GM12864 (cell line): ENCODE data around the gene SIPA1L3.
A peak's percentile ranks its signal among the peaks of the same experiment; 100 is the strongest.

Experiments
- DNase-seq: peaks from one replicate; pipeline ENCODE4 v3.0.0-alpha.2; 2011; ENCODE audit warnings: low read depth
- H3K4me3 ChIP-seq: 2 replicates; pipeline ENCODE4 v1.5.1; 2011; ENCODE audit warnings: mild to moderate bottlenecking, low read depth, low read length, control low read depth
- CTCF ChIP-seq: IDR thresholded peaks from 2 replicates; pipeline ENCODE4 v1.5.1; 2011; ENCODE audit warnings: low read depth, mild to moderate bottlenecking, moderate library complexity, low read length, control low read depth, inconsistent platforms; ENCODE audit errors: missing control alignments

Gene SIPA1L3

GRCh38 chr19:37928527-37929286 lies 21.7 kb downstream of the SIPA1L3 start:
- no peak for TF ChIP-seq CTCF
- H3K4me3 ChIP-seq, result no peak overlapping the region; the same call in 1 of the 2 replicates
- DNase-seq, result peak; percentile 93

- DNase-seq, result no peak
- TF ChIP-seq CTCF, result no peak
- H3K4me3 ChIP-seq, result no peak overlapping the region
Observed at GRCh38 chr19:37929355-37929923, 22.4 kb downstream of the SIPA1L3 start.

- TF ChIP-seq CTCF, result no peak
- no peak overlapping the region for H3K4me3 ChIP-seq
- no peak for DNase-seq
Observed at GRCh38 chr19:37930416-37930815, 23.4 kb downstream of the SIPA1L3 start.

GRCh38 chr19:37931881-37932655 lies 25.1 kb downstream of the SIPA1L3 start:
- DNase-seq, result no peak
- peak overlapping the region; percentile 30 for H3K4me3 ChIP-seq
- TF ChIP-seq CTCF, result no peak

DNA sequence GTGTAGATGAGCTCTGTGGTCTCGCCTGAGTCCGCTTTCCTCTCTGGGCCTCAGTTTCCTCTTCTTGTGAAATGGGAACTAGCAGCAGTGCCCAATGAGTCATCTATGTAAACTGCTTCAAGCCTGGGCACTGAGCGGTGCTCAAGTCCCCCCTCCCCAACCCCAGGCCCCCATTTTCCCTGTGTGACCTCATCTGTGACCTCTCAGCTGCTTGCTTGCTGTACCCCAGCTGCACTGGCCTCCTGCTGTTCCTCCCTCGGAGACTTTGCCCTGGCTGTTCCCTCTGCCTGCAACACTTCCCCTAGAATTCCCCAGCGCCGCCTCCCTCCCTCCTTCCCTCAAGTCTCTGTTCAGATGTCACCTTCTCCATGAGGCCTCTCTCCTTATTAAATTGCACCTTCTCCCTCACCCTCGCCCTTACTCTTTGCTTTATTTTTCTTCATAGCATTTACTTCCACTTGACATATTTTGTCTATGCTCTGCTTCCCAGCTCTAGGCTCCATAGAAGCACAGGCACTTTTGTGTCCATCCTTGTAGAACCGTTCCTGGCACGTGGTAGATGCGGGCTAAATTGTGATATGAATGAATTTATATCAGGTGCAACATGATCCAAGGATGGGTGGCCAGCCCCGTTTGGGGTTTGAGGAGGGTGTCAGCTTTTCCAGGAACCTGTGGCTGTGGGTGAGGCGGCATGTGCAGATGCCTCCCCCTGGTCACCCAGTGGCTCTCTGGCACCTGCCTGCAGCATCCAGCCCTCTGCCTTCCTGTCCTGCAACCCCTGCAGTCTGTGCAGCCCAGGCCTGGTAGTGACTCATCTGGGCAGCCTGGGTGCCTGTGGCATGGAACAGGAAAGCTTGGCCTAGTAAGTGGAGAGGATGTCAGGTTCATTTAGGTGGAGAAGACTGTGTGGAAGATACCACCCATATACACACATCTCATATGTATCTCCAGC lies 26.3 kb downstream of the SIPA1L3 start:
- no peak for TF ChIP-seq CTCF
- peak overlapping the region; percentile 30 for H3K4me3 ChIP-seq
- no peak for DNase-seq

GRCh38 chr19:37933937-37934358 lies 26.9 kb downstream of the SIPA1L3 start:
- H3K4me3 ChIP-seq, result no peak overlapping the region
- no peak for DNase-seq
- TF ChIP-seq CTCF, result no peak
